HCT116 (cell line): ENCODE data around the gene SNTB2.

Source experiments
- CTCF ChIP-seq, 3 experiments: fragments of 200-600 bp in 1 of 3; sonication (generic) in 1 of 3; IDR thresholded peaks in 2 of 3; conservative IDR thresholded peaks in 1 of 3; 2 replicates each; pipeline ENCODE4 v1.5.1; 2012 to 2017; ENCODE audit warnings: low read depth in 2 of 3, low read length in 2 of 3, antibody characterized with exemption in 1 of 3, borderline replicate concordance in 1 of 3, control low read depth in 1 of 3, mild to moderate bottlenecking in 1 of 3, mixed read lengths in 1 of 3, mixed run types in 1 of 3, moderate library complexity in 1 of 3; ENCODE audit not compliant: insufficient read depth in 1 of 3
- EZH2 ChIP-seq: fragments of 200-600 bp; sonication (generic); IDR thresholded peaks from 2 replicates; pipeline ENCODE4 v1.6.1; 2017; ENCODE audit warnings: antibody characterized with exemption, mixed run types
- EZH2phosphoT487 ChIP-seq: fragments of 200-600 bp; IDR thresholded peaks from 2 replicates; pipeline ENCODE4 v1.6.1; 2018; ENCODE audit warnings: antibody characterized with exemption, borderline replicate concordance
- POLR2A ChIP-seq: IDR thresholded peaks from 2 replicates; pipeline ENCODE4 v1.7.0; 2011; ENCODE audit warnings: borderline replicate concordance; ENCODE audit not compliant: insufficient read depth, insufficient read length; ENCODE audit errors: extremely low read depth
- POLR2AphosphoS5 ChIP-seq: IDR thresholded peaks from 2 replicates; pipeline ENCODE4 v1.6.1; 2011; ENCODE audit warnings: mild to moderate bottlenecking, low read depth, low read length, moderate library complexity
- REST ChIP-seq: IDR thresholded peaks from 2 replicates; pipeline ENCODE4 v1.6.1; 2012; ENCODE audit warnings: low read depth
- YY1 ChIP-seq: IDR thresholded peaks from 2 replicates; pipeline ENCODE4 v1.6.1; 2011; ENCODE audit warnings: low read length, low read depth, moderate library complexity, mild to moderate bottlenecking; ENCODE audit not compliant: insufficient replicate concordance; ENCODE audit errors: extremely low read depth

GRCh38 chr16:69240331-69240730 is 53.4 kb downstream of the SNTB2 start:
- no peak for TF ChIP-seq CTCF (IDR thresholded peaks at IDR 0.05 in 2 of 3, conservative IDR thresholded peaks at IDR 0.05 in 1 of 3; ENCODE audit: borderline replicate concordance in 1 of 3, insufficient read depth in 1 of 3, low read depth in 2 of 3, low read length in 2 of 3)
- TF ChIP-seq EZH2, result no peak
- no peak for TF ChIP-seq EZH2phosphoT487
- no peak for TF ChIP-seq REST
- TF ChIP-seq YY1, result no peak
- no peak for TF ChIP-seq POLR2A
- TF ChIP-seq POLR2AphosphoS5, result no peak
